Vagina (tissue), 2 donors: ENCODE data around the gene TMEM18. TPM values are rescaled to one million over a fixed set of nuclear protein-coding genes. Genes with fewer than 3 reads are reported as not detected.
A peak's percentile ranks its signal among the peaks of the same experiment; 100 is the strongest.

Experiments used
- DNase-seq, 2 donors: peaks; one replicate each; pipeline ENCODE4 v3.0.0-alpha.2; 2017; ENCODE audit errors: extremely low spot score in 2 of 2
- H3K27ac ChIP-seq: fragments of 200-600 bp; sonication (generic); one replicate; pipeline ENCODE4 v1.5.1; 2019
- H3K27me3 ChIP-seq: fragments of 200-600 bp; sonication (generic); one replicate; pipeline ENCODE4 v1.5.1; 2019
- H3K36me3 ChIP-seq, 2 donors: fragments of 200-600 bp; sonication (generic); one replicate each; pipeline ENCODE4 v1.5.1; 2017 to 2019
- H3K4me1 ChIP-seq: fragments of 200-600 bp; sonication (generic); one replicate; pipeline ENCODE4 v1.5.1; 2019
- H3K4me3 ChIP-seq, 2 donors: fragments of 200-600 bp; sonication (generic); 1 replicate in 1 of 2; 2 replicates in 1 of 2; pipeline ENCODE4 v1.5.1; 2016 to 2019
- H3K9me3 ChIP-seq: fragments of 200-600 bp; sonication (generic); one replicate; pipeline ENCODE4 v1.5.1; 2019
- CTCF ChIP-seq, 3 experiments: fragments of 450-650 bp in 2 of 3; fragments of 200-600 bp in 1 of 3; sonication (generic) in 1 of 3; IDR thresholded peaks; one replicate each; pipeline ENCODE4 v1.5.1; 2017 to 2019; ENCODE audit warnings: antibody characterized with exemption in 3 of 3, mild to moderate bottlenecking in 2 of 3, moderate library complexity in 2 of 3
- POLR2A ChIP-seq, 2 donors: fragments of 450-650 bp; IDR thresholded peaks; one replicate each; pipeline ENCODE4 v1.6.1; 2017; ENCODE audit warnings: antibody characterized with exemption in 2 of 2, mild to moderate bottlenecking in 2 of 2, moderate library complexity in 2 of 2
- POLR2AphosphoS5 ChIP-seq, 2 donors: sonication (generic); formaldehyde crosslinking; IDR thresholded peaks; one replicate each; pipeline ENCODE4 v1.9.0; 2017; ENCODE audit warnings: antibody characterized with exemption in 2 of 2, mild to moderate bottlenecking in 2 of 2, low read depth in 1 of 2; ENCODE audit not compliant: insufficient read depth in 1 of 2
- intact Hi-C: fragments of 100-400 bp; cut with DNase I; formaldehyde crosslinking; loops from one replicate; pipeline ENCODE4 v1.15.1; 2023
- total RNA-seq: library from RNA; depleted of rRNA; stranded (reverse); fragments of >200 nt; gene quantifications from one replicate; pipeline ENCODE4 v1.2.3, GENCODE V29; 2016

The TMEM18 gene
- total RNA-seq, 1 donor from 2014 or later: 21.1 TPM

- Histone ChIP-seq H3K4me3 (no peak overlapping the region), H3K27me3 (no peaks in the 10 kb centered on the region), H3K4me1 (peaks cover 2% of the 10 kb centered on the region), H3K27ac (no peak overlapping the region), H3K9me3 (no peaks in the 10 kb centered on the region), H3K36me3 (no peaks in the 10 kb centered on the region)
- intact Hi-C loops: no loop called here
- TF ChIP-seq POLR2AphosphoS5 (IDR thresholded peaks at IDR 0.05; ENCODE audit: insufficient read depth in 1 of 2, low read depth in 1 of 2) (no peak), CTCF (IDR thresholded peaks at IDR 0.05) (no peak), POLR2A (IDR thresholded peaks at IDR 0.05) (no peak)
- DNase-seq: no peak
Measured at GRCh38 chr2:694174-694573, 17.0 kb upstream of the TMEM18 start.

- no peaks in the 10 kb centered on the region for H3K9me3 ChIP-seq
- intact Hi-C loops: no loop called here
- H3K4me1 ChIP-seq: peaks cover 7% of the 10 kb centered on the region
- no peaks in the 10 kb centered on the region for H3K27me3 ChIP-seq
- no peaks in the 10 kb centered on the region for H3K36me3 ChIP-seq
- H3K4me3 ChIP-seq: no peak overlapping the region
- DNase-seq: no peak
- TF ChIP-seq POLR2A (IDR thresholded peaks at IDR 0.05) (no peak), CTCF (IDR thresholded peaks at IDR 0.05) (no peak), POLR2AphosphoS5 (IDR thresholded peaks at IDR 0.05; ENCODE audit: insufficient read depth in 1 of 2, low read depth in 1 of 2) (no peak)
- H3K27ac ChIP-seq: no peak overlapping the region
Measured at GRCh38 chr2:693606-694005, 16.4 kb upstream of the TMEM18 start.

GRCh38 chr2:692767-693166 is 15.6 kb upstream of the TMEM18 start:
- Histone ChIP-seq H3K36me3 (no peaks in the 10 kb centered on the region), H3K27me3 (no peaks in the 10 kb centered on the region), H3K27ac (no peak overlapping the region), H3K4me3 (no peak overlapping the region), H3K4me1 (peaks cover 7% of the 10 kb centered on the region), H3K9me3 (no peaks in the 10 kb centered on the region)
- TF ChIP-seq POLR2AphosphoS5 (IDR thresholded peaks at IDR 0.05; ENCODE audit: insufficient read depth in 1 of 2, low read depth in 1 of 2) (no peak), CTCF (IDR thresholded peaks at IDR 0.05) (no peak), POLR2A (IDR thresholded peaks at IDR 0.05) (no peak)
- intact Hi-C loops: no loop called here
- DNase-seq: no peak

GRCh38 chr2:691821-692761 is 14.9 kb upstream of the TMEM18 start:
- H3K27me3 ChIP-seq: no peaks in the 10 kb centered on the region
- H3K9me3 ChIP-seq: no peaks in the 10 kb centered on the region
- intact Hi-C loops: no loop called here
- H3K4me1 ChIP-seq: peaks cover 7% of the 10 kb centered on the region
- TF ChIP-seq POLR2AphosphoS5 (IDR thresholded peaks at IDR 0.05; ENCODE audit: insufficient read depth in 1 of 2, low read depth in 1 of 2): peak in 1 of 2 donors; percentile 25
- no peak for TF ChIP-seq CTCF (IDR thresholded peaks at IDR 0.05)
- H3K4me3 ChIP-seq: no peak overlapping the region
- peak overlapping the region; percentile 21 for H3K27ac ChIP-seq
- DNase-seq: no peak
- no peaks in the 10 kb centered on the region for H3K36me3 ChIP-seq

GRCh38 chr2:690799-691198 is 13.6 kb upstream of the TMEM18 start:
- no peak for TF ChIP-seq POLR2A (IDR thresholded peaks at IDR 0.05)
- TF ChIP-seq CTCF (IDR thresholded peaks at IDR 0.05): no peak
- TF ChIP-seq POLR2AphosphoS5 (IDR thresholded peaks at IDR 0.05; ENCODE audit: insufficient read depth in 1 of 2, low read depth in 1 of 2): no peak
- Histone ChIP-seq H3K9me3 (no peaks in the 10 kb centered on the region), H3K27ac (no peak overlapping the region), H3K4me3 (no peak overlapping the region), H3K27me3 (no peaks in the 10 kb centered on the region), H3K36me3 (no peaks in the 10 kb centered on the region), H3K4me1 (peaks cover 7% of the 10 kb centered on the region)
- DNase-seq: no peak
- intact Hi-C loops: no loop called here
